OCI-LY1 (cell line): ENCODE measurements around the gene LDLRAD3.

Experiments
- H2AFZ ChIP-seq: fragments of 200-600 bp; sonication (generic), shearing (Covaris generic); 2 replicates; pipeline ENCODE4 v1.6.0; 2014; ENCODE audit warnings: antibody characterized with exemption, mild to moderate bottlenecking, low read length
- H3F3A ChIP-seq: fragments of 200-600 bp; sonication (generic), shearing (Covaris generic); 2 replicates; pipeline ENCODE4 v1.6.0; 2014; ENCODE audit warnings: mild to moderate bottlenecking, antibody characterized with exemption, low read length, moderate library complexity; ENCODE audit not compliant: insufficient read depth
- H3K27ac ChIP-seq: fragments of 200-600 bp; sonication (generic); 2 replicates; pipeline ENCODE4 v1.5.1; 2014; ENCODE audit warnings: low read length, mixed run types, mild to moderate bottlenecking, low read depth; ENCODE audit not compliant: poor library complexity, severe bottlenecking
- H3K27me3 ChIP-seq: fragments of 200-600 bp; sonication (generic); 2 replicates; pipeline ENCODE4 v1.6.0; 2014; ENCODE audit warnings: antibody characterized with exemption, mild to moderate bottlenecking, low read length, moderate library complexity; ENCODE audit not compliant: insufficient read depth
- H3K36me3 ChIP-seq: fragments of 200-600 bp; sonication (generic); 2 replicates; pipeline ENCODE4 v1.6.1; 2014; ENCODE audit warnings: mild to moderate bottlenecking, antibody characterized with exemption, low read length, moderate library complexity, mixed read lengths; ENCODE audit not compliant: insufficient read depth
- H3K4me1 ChIP-seq: fragments of 200-600 bp; sonication (generic); 2 replicates; pipeline ENCODE4 v1.5.1; 2014; ENCODE audit warnings: mild to moderate bottlenecking, low read length, moderate library complexity; ENCODE audit not compliant: insufficient read depth, severe bottlenecking
- H3K4me2 ChIP-seq: fragments of 200-600 bp; sonication (generic), shearing (Covaris generic); 2 replicates; pipeline ENCODE4 v1.6.1; 2014; ENCODE audit warnings: low read length
- H3K4me3 ChIP-seq: fragments of 200-600 bp; sonication (generic); 2 replicates; pipeline ENCODE4 v1.5.1; 2014; ENCODE audit warnings: low read length, low read depth, mild to moderate bottlenecking, mixed read lengths; ENCODE audit not compliant: poor library complexity, severe bottlenecking
- H3K79me2 ChIP-seq: fragments of 200-600 bp; shearing (Covaris generic); 2 replicates; pipeline ENCODE4 v1.6.1; 2016; ENCODE audit warnings: mixed run types, low read length, mixed read lengths; ENCODE audit not compliant: insufficient read depth
- H3K9ac ChIP-seq: fragments of 200-600 bp; sonication (generic), shearing (Covaris generic); 2 replicates; pipeline ENCODE4 v1.6.1; 2014; ENCODE audit warnings: mild to moderate bottlenecking, low read length, mixed read lengths
- H3K9me2 ChIP-seq: fragments of 200-600 bp; sonication (generic), shearing (Covaris generic); 2 replicates; pipeline ENCODE4 v1.6.1; 2014; ENCODE audit warnings: low read depth, mild to moderate bottlenecking, low read length, mixed read lengths
- H3K9me3 ChIP-seq: fragments of 200-600 bp; shearing (Covaris generic); 2 replicates; pipeline ENCODE4 v1.6.1; 2014; ENCODE audit warnings: low read length, mixed read lengths
- H4K20me1 ChIP-seq: fragments of 200-600 bp; sonication (generic), shearing (Covaris generic); 2 replicates; pipeline ENCODE4 v1.6.0; 2016; ENCODE audit warnings: mild to moderate bottlenecking, low read length; ENCODE audit not compliant: insufficient read depth
- CTCF ChIP-seq: fragments of 200-600 bp; sonication (generic), shearing (Covaris generic); IDR thresholded peaks from 2 replicates; pipeline ENCODE4 v1.5.1; 2017; ENCODE audit warnings: mild to moderate bottlenecking, antibody characterized with exemption, low read length, moderate library complexity, mixed read lengths
- EZH2 ChIP-seq: fragments of 200-600 bp; sonication (generic), shearing (Covaris generic); IDR thresholded peaks from 2 replicates; pipeline ENCODE4 v1.8.0; 2017; ENCODE audit warnings: borderline replicate concordance, mixed run types, mild to moderate bottlenecking, antibody characterized with exemption, low read length, moderate library complexity, mixed read lengths

Gene LDLRAD3

GRCh38 chr11:36047344-36047743 lies 103.5 kb downstream of the LDLRAD3 start:
- H3K79me2 ChIP-seq: no peaks in the 10 kb centered on the region
- no peaks in the 10 kb centered on the region for H3K4me1 ChIP-seq
- H3K27me3 ChIP-seq: no peaks in the 10 kb centered on the region
- TF ChIP-seq CTCF (no peak), EZH2 (no peak)
- no peak overlapping the region for H3K4me3 ChIP-seq
- no peak overlapping the region for H2AFZ ChIP-seq
- H3K4me2 ChIP-seq: no peak overlapping the region
- no peaks in the 10 kb centered on the region for H3K36me3 ChIP-seq
- H3K9ac ChIP-seq: no peak overlapping the region
- H3K9me3 ChIP-seq: no peaks in the 10 kb centered on the region
- H3K9me2 ChIP-seq: no peaks in the 10 kb centered on the region
- no peak overlapping the region for H3K27ac ChIP-seq
- no peaks in the 10 kb centered on the region for H4K20me1 ChIP-seq
- H3F3A ChIP-seq: no peaks in the 10 kb centered on the region

- no peaks in the 10 kb centered on the region for H3K27me3 ChIP-seq
- H3F3A ChIP-seq: no peaks in the 10 kb centered on the region
- H3K36me3 ChIP-seq: no peaks in the 10 kb centered on the region
- no peaks in the 10 kb centered on the region for H3K9me2 ChIP-seq
- H3K27ac ChIP-seq: no peak overlapping the region
- no peak overlapping the region for H3K9ac ChIP-seq
- H4K20me1 ChIP-seq: no peaks in the 10 kb centered on the region
- H2AFZ ChIP-seq: no peak overlapping the region
- H3K4me3 ChIP-seq: no peak overlapping the region
- H3K9me3 ChIP-seq: no peaks in the 10 kb centered on the region
- no peaks in the 10 kb centered on the region for H3K4me1 ChIP-seq
- no peak overlapping the region for H3K4me2 ChIP-seq
- H3K79me2 ChIP-seq: no peaks in the 10 kb centered on the region
- TF ChIP-seq EZH2 (no peak), CTCF (no peak)
Measured at GRCh38 chr11:36048496-36049247, 104.8 kb downstream of the LDLRAD3 start.

GRCh38 chr11:36051235-36052144 lies 107.6 kb downstream of the LDLRAD3 start:
- Histone ChIP-seq H3K36me3 (no peaks in the 10 kb centered on the region), H3K27ac (no peak overlapping the region), H3K9ac (no peak overlapping the region), H2AFZ (no peak overlapping the region), H4K20me1 (no peaks in the 10 kb centered on the region), H3K4me1 (no peaks in the 10 kb centered on the region), H3F3A (no peaks in the 10 kb centered on the region), H3K9me2 (no peaks in the 10 kb centered on the region), H3K4me3 (no peak overlapping the region), H3K9me3 (no peaks in the 10 kb centered on the region), H3K27me3 (no peaks in the 10 kb centered on the region), H3K4me2 (no peak overlapping the region), H3K79me2 (no peaks in the 10 kb centered on the region)
- TF ChIP-seq CTCF (no peak), EZH2 (no peak)
